Nephron progenitor cell (in vitro differentiated cells): Measurements from ENCODE around the gene USP10.

Source experiments
- DNase-seq: peaks from one replicate; pipeline ENCODE4 v3.0.0; 2021
- H3K27ac Mint-ChIP-seq: 2 replicates; pipeline ENCODE4 v1.8.0; 2021; ENCODE audit warnings: mild to moderate bottlenecking, moderate library complexity, mixed read lengths
- H3K27me3 Mint-ChIP-seq: 2 replicates; pipeline ENCODE4 v1.8.0; 2021; ENCODE audit warnings: mild to moderate bottlenecking, low read depth, mixed read lengths; ENCODE audit not compliant: poor library complexity
- H3K36me3 Mint-ChIP-seq: 2 replicates; pipeline ENCODE4 v1.8.0; 2021; ENCODE audit warnings: low read depth, mixed read lengths
- H3K4me1 Mint-ChIP-seq: 2 replicates; pipeline ENCODE4 v1.8.0; 2021; ENCODE audit warnings: mixed read lengths
- H3K4me3 Mint-ChIP-seq: 2 replicates; pipeline ENCODE4 v1.8.0; 2021; ENCODE audit warnings: mild to moderate bottlenecking, moderate library complexity, mixed read lengths
- H3K9me3 Mint-ChIP-seq: 2 replicates; pipeline ENCODE4 v1.8.0; 2021; ENCODE audit warnings: mild to moderate bottlenecking, moderate library complexity, mixed read lengths
- CTCF ChIP-seq: fragments of 200-600 bp; sonication (generic); IDR thresholded peaks from 2 replicates; pipeline ENCODE4 v1.5.0; 2021; ENCODE audit warnings: antibody characterized with exemption

USP10 gene

GRCh38 chr16:84680843-84681629 is 18.8 kb upstream of the USP10 start:
- no peaks in the 10 kb centered on the region for H3K36me3 Mint-ChIP-seq
- H3K9me3 Mint-ChIP-seq, result no peaks in the 10 kb centered on the region
- H3K27ac Mint-ChIP-seq, result no peak overlapping the region
- no peak for DNase-seq
- TF ChIP-seq CTCF, result no peak
- H3K4me3 Mint-ChIP-seq, result no peak overlapping the region
- H3K27me3 Mint-ChIP-seq, result peaks cover 29% of the 10 kb centered on the region
- peaks cover 12% of the 10 kb centered on the region for H3K4me1 Mint-ChIP-seq

- peaks cover 19% of the 10 kb centered on the region for H3K9me3 Mint-ChIP-seq
- peaks cover 33% of the 10 kb centered on the region for H3K27me3 Mint-ChIP-seq
- peaks cover 5% of the 10 kb centered on the region for H3K4me1 Mint-ChIP-seq
- no peak overlapping the region for H3K27ac Mint-ChIP-seq
- DNase-seq, result no peak
- no peaks in the 10 kb centered on the region for H3K36me3 Mint-ChIP-seq
- TF ChIP-seq CTCF, result no peak
- H3K4me3 Mint-ChIP-seq, result no peak overlapping the region
Observed at GRCh38 chr16:84683691-84684591, 15.9 kb upstream of the USP10 start.

GRCh38 chr16:84684592-84684965 is 15.2 kb upstream of the USP10 start:
- DNase-seq, result no peak
- peaks cover 8% of the 10 kb centered on the region for H3K4me1 Mint-ChIP-seq
- peaks cover 22% of the 10 kb centered on the region for H3K9me3 Mint-ChIP-seq
- H3K27ac Mint-ChIP-seq, result no peak overlapping the region
- no peaks in the 10 kb centered on the region for H3K36me3 Mint-ChIP-seq
- peaks cover 35% of the 10 kb centered on the region for H3K27me3 Mint-ChIP-seq
- no peak overlapping the region for H3K4me3 Mint-ChIP-seq
- no peak for TF ChIP-seq CTCF

GRCh38 chr16:84685210-84685609 is 14.6 kb upstream of the USP10 start:
- no peaks in the 10 kb centered on the region for H3K36me3 Mint-ChIP-seq
- peaks cover 37% of the 10 kb centered on the region for H3K27me3 Mint-ChIP-seq
- H3K27ac Mint-ChIP-seq, result no peak overlapping the region
- peaks cover 8% of the 10 kb centered on the region for H3K4me1 Mint-ChIP-seq
- H3K9me3 Mint-ChIP-seq, result peaks cover 22% of the 10 kb centered on the region
- DNase-seq, result no peak
- no peak for TF ChIP-seq CTCF
- H3K4me3 Mint-ChIP-seq, result no peak overlapping the region

- no peak overlapping the region for H3K4me3 Mint-ChIP-seq
- H3K4me1 Mint-ChIP-seq, result peaks cover 15% of the 10 kb centered on the region
- H3K27ac Mint-ChIP-seq, result no peak overlapping the region
- DNase-seq, result no peak
- TF ChIP-seq CTCF, result no peak
- peaks cover 4% of the 10 kb centered on the region for H3K36me3 Mint-ChIP-seq
- peaks cover 27% of the 10 kb centered on the region for H3K9me3 Mint-ChIP-seq
- H3K27me3 Mint-ChIP-seq, result peaks cover 34% of the 10 kb centered on the region
Observed at GRCh38 chr16:84686707-84687298, 13.0 kb upstream of the USP10 start.
